ENCODE data around the gene ATG16L1.

GRCh38 chr2:233328922-233329321 is 77.4 kb downstream of the ATG16L1 start:
- TF ChIP-seq, protein P1, sequence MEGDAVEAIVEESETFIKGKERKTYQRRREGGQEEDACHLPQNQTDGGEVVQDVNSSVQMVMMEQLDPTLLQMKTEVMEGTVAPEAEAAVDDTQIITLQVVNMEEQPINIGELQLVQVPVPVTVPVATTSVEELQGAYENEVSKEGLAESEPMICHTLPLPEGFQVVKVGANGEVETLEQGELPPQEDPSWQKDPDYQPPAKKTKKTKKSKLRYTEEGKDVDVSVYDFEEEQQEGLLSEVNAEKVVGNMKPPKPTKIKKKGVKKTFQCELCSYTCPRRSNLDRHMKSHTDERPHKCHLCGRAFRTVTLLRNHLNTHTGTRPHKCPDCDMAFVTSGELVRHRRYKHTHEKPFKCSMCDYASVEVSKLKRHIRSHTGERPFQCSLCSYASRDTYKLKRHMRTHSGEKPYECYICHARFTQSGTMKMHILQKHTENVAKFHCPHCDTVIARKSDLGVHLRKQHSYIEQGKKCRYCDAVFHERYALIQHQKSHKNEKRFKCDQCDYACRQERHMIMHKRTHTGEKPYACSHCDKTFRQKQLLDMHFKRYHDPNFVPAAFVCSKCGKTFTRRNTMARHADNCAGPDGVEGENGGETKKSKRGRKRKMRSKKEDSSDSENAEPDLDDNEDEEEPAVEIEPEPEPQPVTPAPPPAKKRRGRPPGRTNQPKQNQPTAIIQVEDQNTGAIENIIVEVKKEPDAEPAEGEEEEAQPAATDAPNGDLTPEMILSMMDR (conservative IDR thresholded peaks at IDR 0.05; ENCODE audit: low read length) = no peak
- no peak for TF ChIP-seq EZH2phosphoT487 (IDR thresholded peaks at IDR 0.05; ENCODE audit: borderline replicate concordance, low read depth, low read length)
